Mesendoderm (in vitro differentiated cells): ENCODE results near the gene TNP1.

Experiments used
- DNase-seq: peaks from one replicate; pipeline ENCODE4 v3.0.0; 2013
- H2AK5ac ChIP-seq: 2 replicates; pipeline ENCODE4 v1.6.1; 2013; ENCODE audit warnings: low read length, inconsistent platforms
- H2BK120ac ChIP-seq: 2 replicates; pipeline ENCODE4 v1.6.1; 2013; ENCODE audit warnings: low read depth, mild to moderate bottlenecking, low read length, moderate library complexity, mixed read lengths
- H2BK15ac ChIP-seq: replicated peaks from 2 replicates; pipeline ENCODE4 v1.6.1; 2013; ENCODE audit warnings: low read depth, mild to moderate bottlenecking, moderate library complexity
- H2BK5ac ChIP-seq: 2 replicates; pipeline ENCODE4 v1.6.1; 2013; ENCODE audit warnings: low read length, inconsistent platforms
- H3K18ac ChIP-seq: 2 replicates; pipeline ENCODE4 v1.6.1; 2013; ENCODE audit warnings: mild to moderate bottlenecking, low read length, mixed read lengths
- H3K23ac ChIP-seq: one replicate; pipeline ENCODE4 v1.6.1; 2013; ENCODE audit warnings: low read length
- H3K27ac ChIP-seq: 2 replicates; pipeline ENCODE4 v1.5.1; 2013; ENCODE audit warnings: low read depth, mild to moderate bottlenecking, inconsistent platforms, low read length, moderate library complexity
- H3K27me3 ChIP-seq: 2 replicates; pipeline ENCODE4 v1.6.1; 2013; ENCODE audit warnings: low read length, control low read depth, mild to moderate bottlenecking, inconsistent platforms; ENCODE audit not compliant: insufficient read depth, poor library complexity
- H3K36me3 ChIP-seq: 2 replicates; pipeline ENCODE4 v1.6.1; 2013; ENCODE audit warnings: low read length, inconsistent platforms; ENCODE audit not compliant: control insufficient read depth, insufficient read depth
- H3K4ac ChIP-seq: one replicate; pipeline ENCODE4 v1.6.1; 2013; ENCODE audit warnings: low read depth, mild to moderate bottlenecking, low read length, moderate library complexity
- H3K4me1 ChIP-seq: 2 replicates; pipeline ENCODE4 v1.6.1; 2013; ENCODE audit warnings: low read depth, low read length, inconsistent platforms; ENCODE audit not compliant: control insufficient read depth
- H3K4me2 ChIP-seq: 2 replicates; pipeline ENCODE4 v1.6.1; 2013; ENCODE audit warnings: low read length
- H3K4me3 ChIP-seq: 2 replicates; pipeline ENCODE4 v1.5.1; 2013; ENCODE audit warnings: mild to moderate bottlenecking, low read length
- H3K56ac ChIP-seq: one replicate; pipeline ENCODE4 v1.6.1; 2013; ENCODE audit warnings: low read length
- H3K79me1 ChIP-seq: 2 replicates; pipeline ENCODE4 v1.6.1; 2013; ENCODE audit warnings: low read length, inconsistent platforms
- H3K79me2 ChIP-seq: 2 replicates; pipeline ENCODE4 v1.6.1; 2013; ENCODE audit warnings: mild to moderate bottlenecking, low read length; ENCODE audit not compliant: control insufficient read depth, insufficient read depth
- H3K9ac ChIP-seq: 2 replicates; pipeline ENCODE4 v1.6.1; 2013; ENCODE audit warnings: low read length, inconsistent platforms
- H4K5ac ChIP-seq: one replicate; pipeline ENCODE4 v1.6.1; 2013; ENCODE audit warnings: low read length
- H4K8ac ChIP-seq: one replicate; pipeline ENCODE4 v1.6.1; 2013; ENCODE audit warnings: low read depth, mild to moderate bottlenecking, control low read depth, low read length, moderate library complexity
- WGBS: extraction: QIAGEN DNeasy Blood & Tissue Kit; methylation state at CpG from one replicate; pipeline ENCODE4 v1.1.7; 2013; ENCODE audit warnings: low lambda C conversion rate, missing lambda C conversion rate; ENCODE audit not compliant: insufficient coverage; ENCODE audit errors: extremely low coverage; 5-methylcytosine and 5-hydroxymethylcytosine counted together

TNP1 gene

GRCh38 chr2:216819766-216820165 is 40.1 kb downstream of the TNP1 start:
- Histone ChIP-seq H3K4me3 (no peak overlapping the region), H3K4ac (no peak overlapping the region), H3K18ac (no peak overlapping the region), H3K36me3 (no peaks in the 10 kb centered on the region), H3K79me1 (no peaks in the 10 kb centered on the region), H2BK120ac (no peak overlapping the region), H3K23ac (no peak overlapping the region), H4K5ac (no peak overlapping the region), H3K4me1 (no peaks in the 10 kb centered on the region), H3K9ac (no peak overlapping the region), H3K79me2 (no peaks in the 10 kb centered on the region), H2BK5ac (no peak overlapping the region), H3K56ac (no peak overlapping the region), H4K8ac (no peak overlapping the region), H2AK5ac (no peak overlapping the region), H2BK15ac (no peak overlapping the region), H3K4me2 (no peak overlapping the region), H3K27ac (no peak overlapping the region), H3K27me3 (no peaks in the 10 kb centered on the region)
- WGBS: no CpG with 5 or more reads among the region's 8 CpGs
- DNase-seq: no peak

- Histone ChIP-seq H3K4me3 (no peak overlapping the region), H3K27ac (no peak overlapping the region), H3K4ac (no peak overlapping the region), H3K79me2 (no peaks in the 10 kb centered on the region), H3K36me3 (no peaks in the 10 kb centered on the region), H3K4me1 (no peaks in the 10 kb centered on the region), H3K23ac (no peak overlapping the region), H2BK15ac (no peak overlapping the region), H2BK120ac (no peak overlapping the region), H3K79me1 (no peaks in the 10 kb centered on the region), H3K9ac (no peak overlapping the region), H2BK5ac (no peak overlapping the region), H4K8ac (no peak overlapping the region), H3K27me3 (no peaks in the 10 kb centered on the region), H4K5ac (no peak overlapping the region), H3K56ac (no peak overlapping the region), H2AK5ac (no peak overlapping the region), H3K18ac (no peak overlapping the region), H3K4me2 (no peak overlapping the region)
- WGBS: no CpG with 5 or more reads among the region's 3 CpGs
- no peak for DNase-seq
Observed at GRCh38 chr2:216819055-216819454, 40.8 kb downstream of the TNP1 start.

- Histone ChIP-seq H3K4me1 (no peaks in the 10 kb centered on the region), H2BK5ac (no peak overlapping the region), H3K9ac (no peak overlapping the region), H3K4me3 (no peak overlapping the region), H4K5ac (no peak overlapping the region), H3K18ac (no peak overlapping the region), H2BK120ac (no peak overlapping the region), H3K27me3 (no peaks in the 10 kb centered on the region), H3K56ac (no peak overlapping the region), H2BK15ac (no peak overlapping the region), H3K23ac (no peak overlapping the region), H3K4me2 (no peak overlapping the region), H3K79me1 (no peaks in the 10 kb centered on the region), H3K36me3 (no peaks in the 10 kb centered on the region), H3K4ac (no peak overlapping the region), H4K8ac (no peak overlapping the region), H3K27ac (no peak overlapping the region), H3K79me2 (no peaks in the 10 kb centered on the region), H2AK5ac (no peak overlapping the region)
- no peak for DNase-seq
- no CpG with 5 or more reads among the region's 30 CpGs for WGBS
Observed at GRCh38 chr2:216810399-216811160, 49.3 kb downstream of the TNP1 start.
